Testis (tissue), 2 donors: ENCODE data around the gene ANKH.

Experiments used
- CTCF ChIP-seq, 3 experiments: fragments of 450-650 bp in 2 of 3; fragments of 200-600 bp in 1 of 3; sonication (generic) in 1 of 3; IDR thresholded peaks; one replicate each; pipeline ENCODE4 v1.5.1; 2016 to 2019; ENCODE audit warnings: antibody characterized with exemption in 3 of 3, mild to moderate bottlenecking in 2 of 3, moderate library complexity in 1 of 3
- POLR2A ChIP-seq: fragments of 450-650 bp; IDR thresholded peaks from one replicate; pipeline ENCODE4 v1.6.1; 2017; ENCODE audit warnings: antibody characterized with exemption, mild to moderate bottlenecking, moderate library complexity

GRCh38 chr5:14760548-14761002 lies 111.0 kb downstream of the ANKH start:
- TF ChIP-seq CTCF (IDR thresholded peaks at IDR 0.05) (no peak), POLR2A (no peak)
